Endothelial cell of umbilical vein (primary cell): Measurements from ENCODE around the gene ABTB2. TPM values are rescaled to one million over a fixed set of nuclear protein-coding genes. Genes with fewer than 3 reads are reported as not detected.

Experiments used
- BruUV-seq: library from RNA; stranded (reverse); fragments of 400-500 nt; replicated peaks from 2 replicates; lab custom pipeline; 2021; lab: Mats Ljungman, UMichigan
- CTCF ChIA-PET: fragments of 300-600, 350-600 bp; sonication (Branson Sonifier 250); formaldehyde crosslinking; loops from one replicate; lab custom pipeline; 2021; ENCODE audit warnings: antibody characterized with exemption, inconsistent platforms; lab: Charles Lee
- POLR2A ChIA-PET: fragments of 300-600, 350-600 bp; sonication (Branson Sonifier 250); formaldehyde crosslinking; loops from one replicate; lab custom pipeline; 2021; ENCODE audit warnings: antibody characterized with exemption, inconsistent platforms; lab: Charles Lee
- DNase-seq: peaks from one replicate; pipeline ENCODE4 v3.0.0-alpha.2; 2011; ENCODE audit warnings: low read depth, low spot score
- FAIRE-seq: peaks from 2 replicates; lab custom pipeline; 2011; peaks lifted over from hg19 to GRCh38; lab: Jason Lieb, UNC
- H2AFZ ChIP-seq: 2 replicates; pipeline ENCODE4 v1.6.0; 2012; ENCODE audit warnings: low read depth, low read length, control low read depth, inconsistent platforms
- H3K27ac ChIP-seq: 2 replicates; pipeline ENCODE4 v1.5.1; 2011; ENCODE audit warnings: low read depth, mild to moderate bottlenecking, control low read depth, low read length, moderate library complexity; ENCODE audit not compliant: insufficient read depth
- H3K27me3 ChIP-seq, 2 experiments: 2 replicates each; pipeline versions ENCODE4 v1.6.0 to v1.6.1; 2011; ENCODE audit warnings: low read length in 2 of 2, mixed read lengths in 1 of 2; ENCODE audit not compliant: control insufficient read depth in 2 of 2, insufficient read depth in 2 of 2
- H3K36me3 ChIP-seq, 2 experiments: 2 replicates in 1 of 2; 3 replicates in 1 of 2; pipeline ENCODE4 v1.5.1; 2011; ENCODE audit warnings: low read length in 2 of 2, mild to moderate bottlenecking in 1 of 2, moderate library complexity in 1 of 2; ENCODE audit not compliant: control insufficient read depth in 2 of 2, insufficient read depth in 2 of 2; ENCODE audit errors: extremely low read depth in 1 of 2
- H3K4me1 ChIP-seq: 3 replicates; pipeline ENCODE4 v1.5.1; 2011; ENCODE audit warnings: mild to moderate bottlenecking, low read length; ENCODE audit not compliant: control insufficient read depth, insufficient read depth; ENCODE audit errors: extremely low read depth
- H3K4me2 ChIP-seq: 2 replicates; pipeline ENCODE4 v1.6.1; 2011; ENCODE audit warnings: low read length, control low read depth, mixed read lengths; ENCODE audit not compliant: insufficient read depth
- H3K4me3 ChIP-seq, 3 experiments: fragments of 200-600 bp in 1 of 3; sonication (generic), shearing (Covaris generic) in 1 of 3; replicated peaks in 1 of 3; 2 replicates each; pipeline ENCODE4 v1.5.1; 2011 to 2016; ENCODE audit warnings: control low read depth in 3 of 3, low read length in 3 of 3, mild to moderate bottlenecking in 2 of 3, inconsistent platforms in 1 of 3, low read depth in 1 of 3, moderate library complexity in 1 of 3; ENCODE audit not compliant: insufficient read depth in 1 of 3
- H3K79me2 ChIP-seq: 2 replicates; pipeline ENCODE4 v1.6.0; 2012; ENCODE audit warnings: low read length, inconsistent platforms; ENCODE audit not compliant: control insufficient read depth, insufficient read depth
- H3K9ac ChIP-seq: replicated peaks from 2 replicates; pipeline ENCODE3; 2011; ENCODE audit warnings: low read length, control low read depth; ENCODE audit not compliant: insufficient read depth; ENCODE audit errors: extremely low read depth
- H3K9me1 ChIP-seq: replicated peaks from 3 replicates; pipeline ENCODE4 v1.6.0; 2011; ENCODE audit warnings: mild to moderate bottlenecking, low read length; ENCODE audit not compliant: control insufficient read depth, insufficient read depth; ENCODE audit errors: extremely low read depth
- H3K9me3 ChIP-seq: replicated peaks from 2 replicates; pipeline ENCODE4 v1.5.1; 2012; ENCODE audit warnings: low read length, inconsistent platforms; ENCODE audit not compliant: control insufficient read depth, insufficient read depth
- H4K20me1 ChIP-seq: replicated peaks from 2 replicates; pipeline ENCODE3; 2011; ENCODE audit warnings: mild to moderate bottlenecking, low read length; ENCODE audit not compliant: control insufficient read depth, insufficient read depth; ENCODE audit errors: extremely low read depth
- CTCF ChIP-seq, 2 donors: IDR thresholded peaks; 1 replicate in 1 of 2; 2 replicates in 1 of 2; pipeline ENCODE4 v1.5.1; 2011; ENCODE audit warnings: low read length in 2 of 2, mild to moderate bottlenecking in 2 of 2, moderate library complexity in 2 of 2, control low read depth in 1 of 2, inconsistent platforms in 1 of 2, low read depth in 1 of 2; ENCODE audit not compliant: insufficient read depth in 1 of 2; ENCODE audit errors: extremely low read depth in 1 of 2
- EZH2 ChIP-seq: IDR thresholded peaks from 2 replicates; pipeline ENCODE4 v1.6.1; 2012; ENCODE audit warnings: borderline replicate concordance, low read depth, mild to moderate bottlenecking, moderate library complexity, low read length, inconsistent platforms; ENCODE audit not compliant: severe bottlenecking
- GATA2 ChIP-seq: IDR thresholded peaks from 2 replicates; pipeline ENCODE4 v1.7.0; 2011; ENCODE audit warnings: low read depth, mild to moderate bottlenecking, moderate library complexity, mixed read lengths, low read length; ENCODE audit not compliant: insufficient read length, insufficient read depth
- JUN ChIP-seq: IDR thresholded peaks from 2 replicates; pipeline ENCODE4 v1.6.1; 2011; ENCODE audit warnings: borderline replicate concordance, low read depth; ENCODE audit not compliant: insufficient read length, insufficient read depth
- MAX ChIP-seq: IDR thresholded peaks from 2 replicates; pipeline ENCODE4 v1.6.1; 2011; ENCODE audit not compliant: insufficient read depth, insufficient read length
- MYC ChIP-seq: IDR thresholded peaks from one replicate; pipeline ENCODE4 v1.6.1; 2011; ENCODE audit warnings: mild to moderate bottlenecking, low read depth, low read length
- POLR2A ChIP-seq: IDR thresholded peaks from 2 replicates; pipeline ENCODE4 v1.6.1; 2012; ENCODE audit warnings: low read depth, mild to moderate bottlenecking, control low read depth, low read length
- POLR2AphosphoS5 ChIP-seq: IDR thresholded peaks from 2 replicates; pipeline ENCODE4 v1.6.1; 2012; ENCODE audit warnings: low read depth, mild to moderate bottlenecking, control low read depth, low read length, moderate library complexity; ENCODE audit not compliant: insufficient read depth
- dilution Hi-C: fragments of 300-500 bp; cut with MboI; formaldehyde crosslinking; loops from one replicate; pipeline ENCODE4 v1.15.0; 2019; ENCODE audit warnings: low sequenced_read_pairs; ENCODE audit not compliant: extremely low pct_ligation_motif_present
- intact Hi-C: fragments of 100-400 bp; cut with micrococcal nuclease; formaldehyde crosslinking; loops from one replicate; pipeline ENCODE4 v1.10.0; 2022
- polyA plus RNA-seq, 4 experiments: library from polyadenylated mRNA; depleted of rRNA in 3 of 4; stranded (reverse) in 3 of 4; unstranded in 1 of 4; fragments of >200 nt; gene quantifications; 2 replicates each; pipeline versions ENCODE4 v1.2.1 to v1.2.3, GENCODE V29; 2011 to 2012; ENCODE audit warnings: missing spikeins in 1 of 4
- total RNA-seq: library from RNA; stranded (reverse); gene quantifications from 2 replicates; pipeline ENCODE4 v1.2.3, GENCODE V29; 2021

ABTB2 gene
- total and polyA plus RNA-seq, 2 donors (not counting 3 experiments of a cell fraction or from before 2014, with no cell fraction given) = 0.11 to 0.14 TPM

GRCh38 chr11:34145073-34145472 lies 212.7 kb downstream of the ABTB2 start:
- H2AFZ ChIP-seq = no peak overlapping the region
- DNase-seq (no peak), FAIRE-seq (no peak)
- no TSS peak for BruUV-seq
- no peaks in the 10 kb centered on the region for H3K4me1 ChIP-seq
- H3K79me2 ChIP-seq = no peaks in the 10 kb centered on the region
- ChIA-PET POLR2A (no interaction called here), CTCF (no interaction called here)
- intact Hi-C loops = no loop called here
- no peaks in the 10 kb centered on the region for H4K20me1 ChIP-seq
- no peaks in the 10 kb centered on the region for H3K9me1 ChIP-seq
- dilution Hi-C loops = no loop called here
- TF ChIP-seq MYC = no peak
- TF ChIP-seq GATA2 = no peak
- no peak for TF ChIP-seq POLR2A
- no peak overlapping the region for H3K27ac ChIP-seq
- no peak overlapping the region for H3K4me3 ChIP-seq
- no peaks in the 10 kb centered on the region for H3K27me3 ChIP-seq
- H3K4me2 ChIP-seq = no peak overlapping the region
- peaks cover 30 to 50% of the 10 kb centered on the region in 2 experiments for H3K36me3 ChIP-seq
- H3K9me3 ChIP-seq = no peaks in the 10 kb centered on the region
- no peak overlapping the region for H3K9ac ChIP-seq

- H3K36me3 ChIP-seq = peaks cover 33 to 56% of the 10 kb centered on the region in 2 experiments
- no peak overlapping the region for H2AFZ ChIP-seq
- no peak overlapping the region for H3K4me2 ChIP-seq
- FAIRE-seq = no peak
- H3K9me1 ChIP-seq = no peaks in the 10 kb centered on the region
- dilution Hi-C loops (no loop called here), intact Hi-C loops (no loop called here)
- DNase-seq = no peak
- no peaks in the 10 kb centered on the region for H4K20me1 ChIP-seq
- no peak overlapping the region for H3K9ac ChIP-seq
- TF ChIP-seq POLR2AphosphoS5 (no peak), EZH2 (no peak), MAX (no peak), CTCF (IDR thresholded peaks at IDR 0.05; ENCODE audit: extremely low read depth in 1 of 2, insufficient read depth in 1 of 2, low read depth in 1 of 2, low read length in 2 of 2) (no peak), JUN (no peak), MYC (no peak)
- H3K27ac ChIP-seq = no peak overlapping the region
- H3K79me2 ChIP-seq = no peaks in the 10 kb centered on the region
- no peak overlapping the region for H3K4me3 ChIP-seq
- ChIA-PET POLR2A (no interaction called here), CTCF (no interaction called here)
- H3K9me3 ChIP-seq = no peaks in the 10 kb centered on the region
- no peaks in the 10 kb centered on the region for H3K27me3 ChIP-seq
- no peaks in the 10 kb centered on the region for H3K4me1 ChIP-seq
- BruUV-seq = no TSS peak
Observed at GRCh38 chr11:34143048-34143447, 214.8 kb downstream of the ABTB2 start.
